RCC 7860 (cell line): Measurements from ENCODE around the gene AMBRA1.

Source experiments
- DNase-seq: peaks from one replicate; pipeline ENCODE4 v3.0.0-alpha.2; 2015; ENCODE audit warnings: low spot score
- FAIRE-seq: peaks from 2 replicates; lab custom pipeline; 2012; peaks lifted over from hg19 to GRCh38; lab: Jason Lieb, UNC

Gene AMBRA1

GRCh38 chr11:46361283-46362155 lies 232.3 kb downstream of the AMBRA1 start:
- FAIRE-seq (no peak), DNase-seq (no peak)

GRCh38 chr11:46360878-46361277 lies 232.9 kb downstream of the AMBRA1 start:
- no peak for FAIRE-seq

GRCh38 chr11:46359953-46360352 lies 233.9 kb downstream of the AMBRA1 start:
- no peak for FAIRE-seq

More at GRCh38 chr11:46360878-46361277, 232.9 kb downstream of the AMBRA1 start:
- no peak for DNase-seq

GRCh38 chr11:46357483-46357936 lies 236.3 kb downstream of the AMBRA1 start:
- no peak for FAIRE-seq
- peak; percentile 79 for DNase-seq

More at GRCh38 chr11:46359953-46360352, 233.9 kb downstream of the AMBRA1 start:
- no peak for DNase-seq

- DNase-seq: peak; percentile 60
Measured at GRCh38 chr11:46356924-46357482, 236.8 kb downstream of the AMBRA1 start.

GRCh38 chr11:46353698-46354097 lies 240.1 kb downstream of the AMBRA1 start:
- FAIRE-seq (no peak), DNase-seq (no peak)

More at GRCh38 chr11:46356924-46357482, 236.8 kb downstream of the AMBRA1 start:
- no peak for FAIRE-seq

- DNase-seq: peak; percentile 16
- FAIRE-seq: no peak
Measured at GRCh38 chr11:46352063-46352841, 241.6 kb downstream of the AMBRA1 start.

- DNase-seq (no peak), FAIRE-seq (no peak)
Measured at GRCh38 chr11:46351606-46352005, 242.2 kb downstream of the AMBRA1 start.

- FAIRE-seq: no peak
- DNase-seq: no peak
Measured at GRCh38 chr11:46351148-46351547, 242.7 kb downstream of the AMBRA1 start.

GRCh38 chr11:46350695-46351094 lies 243.1 kb downstream of the AMBRA1 start:
- DNase-seq (no peak), FAIRE-seq (no peak)

GRCh38 chr11:46348566-46349401 lies 245.0 kb downstream of the AMBRA1 start:
- DNase-seq (no peak), FAIRE-seq (no peak)

GRCh38 chr11:46347637-46348311 lies 246.0 kb downstream of the AMBRA1 start:
- no peak for FAIRE-seq
- no peak for DNase-seq

GRCh38 chr11:46346886-46347636 lies 246.8 kb downstream of the AMBRA1 start, which contains the start of gene DGKZ:
Gene DGKZ (plus strand): TSS chr11:46347463. CDS start chr11:46347660, 197 bp downstream.
- no peak for FAIRE-seq
- DNase-seq: peak; percentile 62
